Ovary (tissue), 3 donors: ENCODE measurements around the gene AKR1C4.

Source experiments
- POLR2A ChIP-seq: fragments of 450-650 bp; IDR thresholded peaks from one replicate; pipeline ENCODE4 v1.6.1; 2017; ENCODE audit warnings: antibody characterized with exemption, mild to moderate bottlenecking, moderate library complexity
- TF ChIP-seq, protein P1 (sequence below), 3 donors: fragments of 450-650 bp in 2 of 3; fragments of 200-600 bp in 1 of 3; IDR thresholded peaks; one replicate each; pipeline versions ENCODE4 v1.5.1 to v1.8.0; 2016 to 2022; ENCODE audit warnings: antibody characterized with exemption in 3 of 3, mild to moderate bottlenecking in 1 of 3
- donor health status: DM: no; HTN: no; CAD: no.

DNA sequence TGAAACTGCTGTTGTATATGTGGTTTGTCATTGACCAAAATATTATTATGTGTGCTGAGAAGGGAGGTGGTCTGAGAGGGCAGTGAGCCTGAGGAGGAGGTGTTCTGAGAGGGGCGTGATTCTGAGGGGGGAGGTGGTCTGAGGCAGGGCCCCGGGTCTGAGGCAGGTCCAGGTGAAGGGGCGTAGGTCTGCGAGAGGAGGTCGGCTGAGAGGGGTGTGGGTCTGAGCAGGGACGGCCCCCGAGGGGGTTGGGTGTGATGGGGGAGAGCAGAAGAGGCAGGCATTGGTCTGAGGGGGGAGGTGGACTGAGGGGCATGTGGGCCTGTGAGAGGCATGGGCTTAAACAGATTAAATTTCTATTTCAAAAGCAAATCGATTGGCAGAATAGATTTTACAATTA is 32.4 kb downstream of the AKR1C4 start:
- no peak for TF ChIP-seq POLR2A
- TF ChIP-seq, protein P1, sequence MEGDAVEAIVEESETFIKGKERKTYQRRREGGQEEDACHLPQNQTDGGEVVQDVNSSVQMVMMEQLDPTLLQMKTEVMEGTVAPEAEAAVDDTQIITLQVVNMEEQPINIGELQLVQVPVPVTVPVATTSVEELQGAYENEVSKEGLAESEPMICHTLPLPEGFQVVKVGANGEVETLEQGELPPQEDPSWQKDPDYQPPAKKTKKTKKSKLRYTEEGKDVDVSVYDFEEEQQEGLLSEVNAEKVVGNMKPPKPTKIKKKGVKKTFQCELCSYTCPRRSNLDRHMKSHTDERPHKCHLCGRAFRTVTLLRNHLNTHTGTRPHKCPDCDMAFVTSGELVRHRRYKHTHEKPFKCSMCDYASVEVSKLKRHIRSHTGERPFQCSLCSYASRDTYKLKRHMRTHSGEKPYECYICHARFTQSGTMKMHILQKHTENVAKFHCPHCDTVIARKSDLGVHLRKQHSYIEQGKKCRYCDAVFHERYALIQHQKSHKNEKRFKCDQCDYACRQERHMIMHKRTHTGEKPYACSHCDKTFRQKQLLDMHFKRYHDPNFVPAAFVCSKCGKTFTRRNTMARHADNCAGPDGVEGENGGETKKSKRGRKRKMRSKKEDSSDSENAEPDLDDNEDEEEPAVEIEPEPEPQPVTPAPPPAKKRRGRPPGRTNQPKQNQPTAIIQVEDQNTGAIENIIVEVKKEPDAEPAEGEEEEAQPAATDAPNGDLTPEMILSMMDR (IDR thresholded peaks at IDR 0.05): no peak
